Activated CD8-positive, alpha-beta T cell treated with anti-CD3 and anti-CD28 coated beads, Interleukin-2, amount 10 ng/mL, durations not matched to agents 7 days and 5 days (primary cell): ENCODE data around the gene EVPLL. TPM values are rescaled to one million over a fixed set of nuclear protein-coding genes. Genes with fewer than 3 reads are reported as not detected.
"Not testable (repeated sequence)": the region's sequence is repeated elsewhere in the genome, so short reads cannot be mapped to it uniquely, and the experiment has no call there.

Experiments used
- ATAC-seq: fragments of 150-1000 bp; cut with Tn5 transposase; one replicate; pipeline ENCODE4 v1.10.0; 2021; ENCODE audit warnings: moderate library complexity
- CTCF ChIA-PET: fragments of 350-600 bp; sonication (Branson Sonifier 250); formaldehyde crosslinking; loops from one replicate; lab custom pipeline; 2021; ENCODE audit warnings: antibody characterized with exemption; lab: Charles Lee
- POLR2A ChIA-PET: fragments of 350-600 bp; sonication (Branson Sonifier 250); formaldehyde crosslinking; loops from one replicate; lab custom pipeline; 2021; ENCODE audit warnings: antibody characterized with exemption; lab: Charles Lee
- DNase-seq: peaks from one replicate; pipeline ENCODE4 v3.0.0-alpha.2; 2020
- H3K27ac Mint-ChIP-seq: one replicate; pipeline ENCODE4 v1.8.0; 2021; ENCODE audit warnings: mild to moderate bottlenecking, mixed read lengths
- H3K27me3 Mint-ChIP-seq: one replicate; pipeline ENCODE4 v1.8.0; 2021; ENCODE audit warnings: low read depth, mixed read lengths
- H3K36me3 Mint-ChIP-seq: one replicate; pipeline ENCODE4 v1.8.0; 2021; ENCODE audit warnings: low read depth, mixed read lengths
- H3K4me1 Mint-ChIP-seq: one replicate; pipeline ENCODE4 v1.8.0; 2021; ENCODE audit warnings: low read depth, mixed read lengths
- H3K4me3 Mint-ChIP-seq: one replicate; pipeline ENCODE4 v1.8.0; 2021; ENCODE audit warnings: mild to moderate bottlenecking, mixed read lengths
- H3K9me3 Mint-ChIP-seq: one replicate; pipeline ENCODE4 v1.8.0; 2022; ENCODE audit warnings: mixed read lengths; ENCODE audit not compliant: insufficient read depth
- total RNA-seq, 2 experiments: library from RNA; stranded (reverse); gene quantifications; one replicate each; pipeline ENCODE4 v1.2.3, GENCODE V29; 2021

The EVPLL gene
- total RNA-seq, 2 experiments from 2014 or later, result not detected

DNA sequence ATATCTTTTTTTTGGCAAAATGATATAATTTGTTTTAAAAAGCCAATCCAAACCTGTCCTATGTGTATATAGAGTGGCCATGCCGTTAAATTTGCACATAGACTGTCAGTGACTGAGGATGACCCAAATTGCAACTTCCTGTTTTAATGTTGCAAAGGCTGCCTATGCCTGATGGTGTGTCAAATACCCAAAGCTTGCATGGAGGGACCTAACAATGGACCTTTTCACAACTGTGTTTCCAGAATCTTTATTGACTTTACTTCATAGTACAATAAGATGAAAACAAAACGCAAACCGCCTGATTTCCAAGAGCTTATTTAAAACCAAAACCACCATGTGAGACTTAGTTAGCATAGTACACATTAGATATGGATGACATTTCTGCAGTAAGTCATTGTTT, 31.3 kb downstream of the EVPLL start:
- not testable (repeated sequence) for H3K36me3 Mint-ChIP-seq, H3K27ac Mint-ChIP-seq, DNase-seq

GRCh38 chr17:18409321-18409720, 31.7 kb downstream of the EVPLL start:
- H3K4me1 Mint-ChIP-seq, result peaks cover 25% of the 10 kb centered on the region

More for the DNA sequence above, 31.3 kb downstream of the EVPLL start:
- CTCF ChIA-PET, ATAC-seq, POLR2A ChIA-PET, H3K27me3 Mint-ChIP-seq, H3K9me3 Mint-ChIP-seq, H3K4me3 Mint-ChIP-seq: not testable (repeated sequence)
- peaks cover 25% of the 10 kb centered on the region for H3K4me1 Mint-ChIP-seq

GRCh38 chr17:18410736-18411135, 33.2 kb downstream of the EVPLL start:
- H3K36me3 Mint-ChIP-seq, CTCF ChIA-PET, ATAC-seq, H3K9me3 Mint-ChIP-seq, POLR2A ChIA-PET, H3K27me3 Mint-ChIP-seq, DNase-seq: not testable (repeated sequence)
- Mint-ChIP-seq H3K4me1 (peaks cover 25% of the 10 kb centered on the region), H3K4me3 (peak overlapping the region; percentile 88), H3K27ac (peak overlapping the region; percentile 40)

More at GRCh38 chr17:18409321-18409720, 31.7 kb downstream of the EVPLL start:
- H3K27me3 Mint-ChIP-seq, POLR2A ChIA-PET, H3K27ac Mint-ChIP-seq, H3K4me3 Mint-ChIP-seq, CTCF ChIA-PET, ATAC-seq, H3K9me3 Mint-ChIP-seq, DNase-seq, H3K36me3 Mint-ChIP-seq: not testable (repeated sequence)

DNA sequence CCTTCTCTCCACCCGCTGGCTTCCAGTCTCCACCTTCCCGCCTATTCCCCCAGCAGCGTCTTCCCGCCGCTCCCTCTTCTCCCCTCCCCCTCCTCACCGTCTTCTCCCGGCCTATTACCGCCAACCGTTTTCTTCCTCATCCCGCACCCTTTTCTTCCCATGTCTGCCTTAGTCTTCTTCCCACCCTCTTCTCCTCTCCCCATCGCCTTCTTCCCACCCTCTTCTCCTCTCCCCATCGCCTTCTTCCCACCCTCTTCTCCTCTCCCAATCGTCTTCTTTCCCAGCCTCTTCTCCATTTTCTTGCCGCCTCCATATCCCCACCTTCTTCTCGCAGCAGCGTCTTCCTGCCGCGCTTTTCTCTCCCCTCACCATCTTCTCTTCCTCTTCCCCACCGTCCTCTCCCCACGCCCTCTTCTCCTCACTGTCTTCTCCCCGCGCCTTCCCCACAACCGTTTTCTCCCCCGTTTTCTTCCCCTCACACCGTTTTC, 33.8 kb downstream of the EVPLL start:
- H3K9me3 Mint-ChIP-seq, H3K27me3 Mint-ChIP-seq, DNase-seq, H3K36me3 Mint-ChIP-seq, CTCF ChIA-PET, POLR2A ChIA-PET: not testable (repeated sequence)
- H3K27ac Mint-ChIP-seq, result peak overlapping the region; percentile 78
- ATAC-seq, result peak; percentile 41
- peaks cover 25% of the 10 kb centered on the region for H3K4me1 Mint-ChIP-seq
- peak overlapping the region; percentile 88 for H3K4me3 Mint-ChIP-seq

DNA sequence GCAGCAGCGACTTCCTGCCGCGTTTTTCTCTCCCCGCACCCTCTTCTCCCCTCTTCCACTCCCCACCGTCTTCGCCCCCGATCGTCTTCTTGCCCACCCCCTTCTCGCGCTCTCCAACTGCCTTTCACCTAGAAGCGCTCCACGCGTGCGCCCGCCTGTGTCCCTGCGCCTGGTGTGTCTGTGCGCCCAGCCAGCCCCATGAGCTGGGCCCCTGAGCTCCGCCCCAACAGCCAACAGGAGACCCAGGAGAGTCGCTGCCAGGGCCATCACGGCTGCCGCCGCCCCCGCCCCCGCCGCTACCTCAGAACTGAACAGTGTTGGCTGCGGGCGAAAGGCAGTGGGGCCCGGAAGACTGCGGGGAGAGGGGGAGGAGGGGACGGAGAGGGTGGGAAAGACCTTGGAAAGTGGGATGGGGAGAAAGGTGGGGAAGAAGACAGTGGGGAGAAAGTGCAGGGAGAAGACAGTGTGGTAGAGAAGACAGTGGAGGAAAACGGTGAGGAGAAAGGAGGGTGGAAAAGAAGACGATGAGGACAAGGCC, 34.5 kb downstream of the EVPLL start:
- H3K27me3 Mint-ChIP-seq, POLR2A ChIA-PET, H3K4me3 Mint-ChIP-seq, H3K36me3 Mint-ChIP-seq, H3K27ac Mint-ChIP-seq, CTCF ChIA-PET, H3K9me3 Mint-ChIP-seq: not testable (repeated sequence)
- peaks cover 25% of the 10 kb centered on the region for H3K4me1 Mint-ChIP-seq
- DNase-seq, result peak; percentile 60
- peak; percentile 98 for ATAC-seq

- H3K9me3 Mint-ChIP-seq, H3K4me1 Mint-ChIP-seq, POLR2A ChIA-PET, H3K27ac Mint-ChIP-seq, CTCF ChIA-PET, ATAC-seq, H3K27me3 Mint-ChIP-seq, H3K4me3 Mint-ChIP-seq, DNase-seq, H3K36me3 Mint-ChIP-seq: not testable (repeated sequence)
Observed at GRCh38 chr17:18421521-18421920, 43.9 kb downstream of the EVPLL start.

GRCh38 chr17:18422464-18422863, 44.9 kb downstream of the EVPLL start:
- H3K27ac Mint-ChIP-seq, H3K4me3 Mint-ChIP-seq, POLR2A ChIA-PET, DNase-seq, H3K36me3 Mint-ChIP-seq, ATAC-seq, H3K4me1 Mint-ChIP-seq, H3K9me3 Mint-ChIP-seq, CTCF ChIA-PET, H3K27me3 Mint-ChIP-seq: not testable (repeated sequence)

DNA sequence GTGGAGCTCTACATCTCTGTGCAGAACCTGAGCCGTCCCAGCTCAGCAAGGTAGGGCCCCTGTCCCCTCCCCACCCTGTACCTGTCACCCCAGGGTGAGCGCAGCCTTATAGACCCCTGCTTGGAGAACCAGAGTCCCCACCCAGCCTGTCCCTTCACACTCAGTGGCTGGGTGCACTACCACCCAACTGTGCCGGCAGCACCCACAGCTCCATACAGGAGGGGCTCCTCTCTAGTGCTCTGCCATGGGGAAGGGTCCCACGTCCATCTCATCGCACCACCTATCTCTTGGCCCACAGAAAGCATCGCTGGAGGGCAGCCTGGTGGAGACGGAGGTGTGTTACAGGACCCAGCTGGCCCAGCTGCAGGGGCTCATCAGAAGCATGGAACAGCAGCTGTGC, 45.4 kb downstream of the EVPLL start:
- POLR2A ChIA-PET, H3K36me3 Mint-ChIP-seq, H3K27ac Mint-ChIP-seq, H3K4me3 Mint-ChIP-seq, ATAC-seq, H3K9me3 Mint-ChIP-seq, H3K27me3 Mint-ChIP-seq, DNase-seq, CTCF ChIA-PET, H3K4me1 Mint-ChIP-seq: not testable (repeated sequence)

GRCh38 chr17:18425593-18425992, 48.0 kb downstream of the EVPLL start:
- H3K4me3 Mint-ChIP-seq, H3K4me1 Mint-ChIP-seq, H3K27me3 Mint-ChIP-seq, H3K27ac Mint-ChIP-seq, POLR2A ChIA-PET, CTCF ChIA-PET, H3K36me3 Mint-ChIP-seq, ATAC-seq, DNase-seq, H3K9me3 Mint-ChIP-seq: not testable (repeated sequence)

GRCh38 chr17:18426639-18427038, 49.1 kb downstream of the EVPLL start:
- H3K4me1 Mint-ChIP-seq, ATAC-seq, H3K27me3 Mint-ChIP-seq, CTCF ChIA-PET, H3K9me3 Mint-ChIP-seq, H3K4me3 Mint-ChIP-seq, DNase-seq, H3K27ac Mint-ChIP-seq, H3K36me3 Mint-ChIP-seq, POLR2A ChIA-PET: not testable (repeated sequence)

GRCh38 chr17:18432206-18432605, 54.6 kb downstream of the EVPLL start:
- ATAC-seq, H3K27me3 Mint-ChIP-seq, DNase-seq, CTCF ChIA-PET, H3K27ac Mint-ChIP-seq, H3K4me3 Mint-ChIP-seq, POLR2A ChIA-PET, H3K36me3 Mint-ChIP-seq, H3K9me3 Mint-ChIP-seq, H3K4me1 Mint-ChIP-seq: not testable (repeated sequence)
